Omental fat pad (tissue), 4 donors: Measurements from ENCODE around the gene RPLP1. TPM values are rescaled to one million over a fixed set of nuclear protein-coding genes. Genes with fewer than 3 reads are reported as not detected.

Experiments
- ATAC-seq: fragments of 150-250 bp; one replicate; pipeline ENCODE4 v1.9.1; 2016; ENCODE audit warnings: mild to moderate bottlenecking, moderate library complexity; ENCODE audit not compliant: low FRiP score
- DNase-seq: peaks from one replicate; pipeline ENCODE4 v3.0.0-alpha.2; 2019; ENCODE audit warnings: low spot score
- CTCF ChIP-seq, 3 donors: fragments of 450-650 bp; IDR thresholded peaks; one replicate each; pipeline ENCODE4 v1.5.1; 2016 to 2017; ENCODE audit warnings: antibody characterized with exemption in 3 of 3, mild to moderate bottlenecking in 3 of 3, moderate library complexity in 2 of 3
- total RNA-seq, 4 donors: library from RNA; depleted of rRNA; stranded (reverse); fragments of >200 nt; gene quantifications; one replicate each; pipeline ENCODE4 v1.1.0, GENCODE V29; 2016

RPLP1 gene
- total RNA-seq, 4 donors from 2014 or later = 539 to 795 (median 579) TPM

- no peak for DNase-seq
- ATAC-seq = no peak
Measured at GRCh38 chr15:69450968-69451695, 1.5 kb upstream of the RPLP1 start.

GRCh38 chr15:69451951-69452691 lies 497 bp upstream of the RPLP1 start:
- ATAC-seq (peak; percentile 15), DNase-seq (no peak)
- no peak for TF ChIP-seq CTCF (IDR thresholded peaks at IDR 0.05)

More at GRCh38 chr15:69450968-69451695, 1.5 kb upstream of the RPLP1 start:
- no peak for TF ChIP-seq CTCF (IDR thresholded peaks at IDR 0.05)

- no peak for TF ChIP-seq CTCF (IDR thresholded peaks at IDR 0.05)
- DNase-seq = no peak
- no peak for ATAC-seq
Measured at GRCh38 chr15:69454953-69455352, 2.3 kb downstream of the RPLP1 start.

- DNase-seq = no peak
- ATAC-seq = no peak
- no peak for TF ChIP-seq CTCF (IDR thresholded peaks at IDR 0.05)
Measured at GRCh38 chr15:69456208-69457166, 3.9 kb downstream of the RPLP1 start.

- DNase-seq (no peak), ATAC-seq (no peak)
- TF ChIP-seq CTCF (IDR thresholded peaks at IDR 0.05) = no peak
Measured at GRCh38 chr15:69457304-69458280, 5.0 kb downstream of the RPLP1 start.

- TF ChIP-seq CTCF (IDR thresholded peaks at IDR 0.05) = no peak
- no peak for ATAC-seq
- no peak for DNase-seq
Measured at GRCh38 chr15:69459066-69459465, 6.4 kb downstream of the RPLP1 start.
